Measurements from ENCODE around the gene TRAF3IP1. TPM values are rescaled to one million over a fixed set of nuclear protein-coding genes. Genes with fewer than 3 reads are reported as not detected.

The TRAF3IP1 gene
- total RNA-seq, 1 donor from 2014 or later = 20.8 TPM

GRCh38 chr2:238449909-238450417, 129.6 kb downstream of the TRAF3IP1 start:
- peak overlapping the region; percentile 36 for H3K27ac ChIP-seq
- DNase-seq (peak; percentile 77), ATAC-seq (peak; percentile 92)
- no peak overlapping the region for H3K4me3 ChIP-seq
- no peaks in the 10 kb centered on the region for H3K27me3 ChIP-seq
- peaks cover 58% of the 10 kb centered on the region for H3K36me3 ChIP-seq
- no peaks in the 10 kb centered on the region for H3K9me3 ChIP-seq
- intact Hi-C loops (cut with DNase I) = no loop called here
- peaks cover 7% of the 10 kb centered on the region for H3K4me1 ChIP-seq
- TF ChIP-seq, protein P1, sequence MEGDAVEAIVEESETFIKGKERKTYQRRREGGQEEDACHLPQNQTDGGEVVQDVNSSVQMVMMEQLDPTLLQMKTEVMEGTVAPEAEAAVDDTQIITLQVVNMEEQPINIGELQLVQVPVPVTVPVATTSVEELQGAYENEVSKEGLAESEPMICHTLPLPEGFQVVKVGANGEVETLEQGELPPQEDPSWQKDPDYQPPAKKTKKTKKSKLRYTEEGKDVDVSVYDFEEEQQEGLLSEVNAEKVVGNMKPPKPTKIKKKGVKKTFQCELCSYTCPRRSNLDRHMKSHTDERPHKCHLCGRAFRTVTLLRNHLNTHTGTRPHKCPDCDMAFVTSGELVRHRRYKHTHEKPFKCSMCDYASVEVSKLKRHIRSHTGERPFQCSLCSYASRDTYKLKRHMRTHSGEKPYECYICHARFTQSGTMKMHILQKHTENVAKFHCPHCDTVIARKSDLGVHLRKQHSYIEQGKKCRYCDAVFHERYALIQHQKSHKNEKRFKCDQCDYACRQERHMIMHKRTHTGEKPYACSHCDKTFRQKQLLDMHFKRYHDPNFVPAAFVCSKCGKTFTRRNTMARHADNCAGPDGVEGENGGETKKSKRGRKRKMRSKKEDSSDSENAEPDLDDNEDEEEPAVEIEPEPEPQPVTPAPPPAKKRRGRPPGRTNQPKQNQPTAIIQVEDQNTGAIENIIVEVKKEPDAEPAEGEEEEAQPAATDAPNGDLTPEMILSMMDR (IDR thresholded peaks at IDR 0.05) = no peak

- TF ChIP-seq, protein P1 (IDR thresholded peaks at IDR 0.05) = no peak
- Histone ChIP-seq H3K27me3 (no peaks in the 10 kb centered on the region), H3K4me1 (peaks cover 7% of the 10 kb centered on the region), H3K9me3 (no peaks in the 10 kb centered on the region), H3K36me3 (peaks cover 53% of the 10 kb centered on the region), H3K27ac (peak overlapping the region; percentile 36), H3K4me3 (no peak overlapping the region)
- intact Hi-C loops (cut with DNase I) = no loop called here
- ATAC-seq (no peak), DNase-seq (no peak)
These were observed 130.1 kb downstream of the TRAF3IP1 start for GRCh38 chr2:238450440-238450861.

Other genes with a start within 250 kb of the TRAF3IP1 start
- 0.35 TPM for gene ESPNL, start 220.2 kb upstream of the TRAF3IP1 start, total RNA-seq
- 0.90 TPM for gene KLHL30, start 181.8 kb upstream of the TRAF3IP1 start, total RNA-seq
- gene ERFE, start 161.5 kb upstream of the TRAF3IP1 start, total RNA-seq = not detected
- 47.2 TPM for gene ILKAP, start 116.8 kb upstream of the TRAF3IP1 start, total RNA-seq
- 7.3 TPM for gene HES6, start 80.5 kb upstream of the TRAF3IP1 start, total RNA-seq
- gene PER2, start 31.9 kb upstream of the TRAF3IP1 start, total RNA-seq = 22.7 TPM
- gene ASB1, start 106.4 kb downstream of the TRAF3IP1 start, total RNA-seq = 26.6 TPM

All from upper lobe of right lung (tissue), 1 donor.